DMS53 treated with DMSO at 0.1 percent for 48 hours (cell line): ENCODE measurements around the gene ANKRD12.

Experiments used
- DNase-seq: peaks from one replicate; lab custom pipeline; 2025; ENCODE audit not compliant: unreplicated experiment; lab: John Stamatoyannopoulos, UW

ANKRD12 gene

GRCh38 chr18:9287036-9287435 is 150.5 kb downstream of the ANKRD12 start:
- no peak for DNase-seq

GRCh38 chr18:9289698-9290097 is 153.1 kb downstream of the ANKRD12 start:
- DNase-seq, result no peak

GRCh38 chr18:9290156-9290555 is 153.6 kb downstream of the ANKRD12 start:
- DNase-seq, result no peak

- no peak for DNase-seq
Measured at GRCh38 chr18:9292047-9292446, 155.5 kb downstream of the ANKRD12 start.

GRCh38 chr18:9293948-9294347 is 157.4 kb downstream of the ANKRD12 start:
- DNase-seq, result no peak

- DNase-seq, result no peak
Measured at GRCh38 chr18:9296233-9297006, 159.8 kb downstream of the ANKRD12 start.

GRCh38 chr18:9297007-9297393 is 160.4 kb downstream of the ANKRD12 start:
- DNase-seq, result no peak

GRCh38 chr18:9304388-9305070 is 167.9 kb downstream of the ANKRD12 start:
- peak; percentile 46 for DNase-seq

- no peak for DNase-seq
Measured at GRCh38 chr18:9319333-9319732, 182.8 kb downstream of the ANKRD12 start.

GRCh38 chr18:9321017-9321452 is 184.5 kb downstream of the ANKRD12 start:
- DNase-seq, result no peak

- DNase-seq, result no peak
Measured at GRCh38 chr18:9321736-9322135, 185.2 kb downstream of the ANKRD12 start.

GRCh38 chr18:9322744-9323143 is 186.2 kb downstream of the ANKRD12 start:
- DNase-seq, result no peak

- DNase-seq, result no peak
Measured at GRCh38 chr18:9323750-9324445, 187.3 kb downstream of the ANKRD12 start.

- DNase-seq, result no peak
Measured at GRCh38 chr18:9325716-9326115, 189.1 kb downstream of the ANKRD12 start.

- DNase-seq, result no peak
Measured at GRCh38 chr18:9328776-9329175, 192.2 kb downstream of the ANKRD12 start.

GRCh38 chr18:9329471-9329870 is 192.9 kb downstream of the ANKRD12 start:
- DNase-seq, result peak; percentile 91

GRCh38 chr18:9330419-9330818 is 193.8 kb downstream of the ANKRD12 start:
- DNase-seq, result no peak

GRCh38 chr18:9333441-9334328 is 197.1 kb downstream of the ANKRD12 start:
- peak; percentile 84 for DNase-seq

- DNase-seq, result peak; percentile 86
Measured at GRCh38 chr18:9334329-9334972, 197.9 kb downstream of the ANKRD12 start, which contains the start of gene TWSG1. TWSG1 (plus strand) TSS chr18:9334773; CDS start chr18:9337230, 2,457 bp downstream.

GRCh38 chr18:9334973-9335696 is 198.6 kb downstream of the ANKRD12 start:
- peak; percentile 66 for DNase-seq
